HG02981 (cell line): ENCODE results near the gene SMOC2.
"Not testable (repeated sequence)": the region's sequence is repeated elsewhere in the genome, so short reads cannot be mapped to it uniquely, and the experiment has no call there.

Source experiments
- ATAC-seq: cut with Tn5 transposase; IDR thresholded peaks from one replicate; pipeline ENCODE4 v1.9.1; 2021; ENCODE audit warnings: mild to moderate bottlenecking, moderate library complexity; ENCODE audit not compliant: unreplicated experiment

The SMOC2 gene

DNA sequence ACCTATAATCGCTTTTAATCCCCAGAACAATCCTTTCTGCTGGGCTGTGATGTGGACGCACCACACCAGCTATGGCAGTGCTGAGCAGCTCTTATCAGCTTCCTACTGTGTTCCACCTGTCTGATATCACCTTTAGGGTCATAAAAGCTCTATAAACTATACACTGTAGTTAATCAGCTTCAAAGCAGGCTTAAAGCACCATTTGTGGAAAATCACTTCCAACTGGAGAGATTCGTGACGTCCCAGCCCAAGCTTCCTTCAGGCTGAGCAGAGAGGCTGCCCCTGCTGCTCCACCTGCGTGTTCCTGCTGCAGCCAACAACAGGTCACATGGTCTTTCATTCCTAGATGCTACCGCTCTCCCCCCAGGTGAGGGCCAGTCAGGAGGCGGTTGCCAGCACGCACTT lies 156.5 kb downstream of the SMOC2 start:
- ATAC-seq, result no peak

DNA sequence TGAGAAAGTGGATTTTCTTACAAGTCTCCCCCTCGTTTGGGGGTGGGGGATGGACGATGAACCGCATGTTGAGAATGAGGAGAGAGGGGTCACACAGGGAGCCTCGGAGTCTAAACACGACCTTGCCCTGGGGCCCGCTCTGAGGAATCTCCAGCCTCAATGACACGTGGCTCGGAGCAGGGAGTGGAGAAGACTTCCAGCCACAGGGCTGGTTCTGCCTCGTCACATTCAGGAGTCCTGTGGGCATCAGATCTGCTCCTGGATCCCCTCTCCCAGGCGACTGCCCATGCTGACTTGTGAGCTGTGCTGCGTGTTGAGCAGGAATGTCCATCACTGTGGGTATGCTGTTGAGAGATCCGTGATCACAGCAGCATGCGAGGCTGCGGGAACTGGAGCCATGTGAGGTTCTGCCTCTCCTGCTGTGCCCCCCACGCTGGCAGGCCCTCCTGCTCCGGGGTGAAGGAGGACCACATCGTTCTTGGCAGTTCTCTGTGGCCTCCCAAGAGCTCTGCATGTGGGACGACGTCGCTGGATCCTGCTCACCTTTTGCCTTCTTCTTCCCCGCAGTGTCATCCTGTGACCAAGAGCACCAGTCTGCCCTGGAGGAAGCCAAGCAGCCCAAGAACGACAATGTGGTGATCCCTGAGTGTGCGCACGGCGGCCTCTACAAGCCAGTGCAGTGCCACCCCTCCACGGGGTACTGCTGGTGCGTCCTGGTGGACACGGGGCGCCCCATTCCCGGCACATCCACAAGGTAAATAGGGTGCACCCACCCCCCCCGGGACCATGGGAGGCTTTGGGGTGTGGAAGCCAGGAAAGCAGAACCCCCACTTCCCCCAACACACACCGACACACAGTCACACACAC lies 157.5 kb downstream of the SMOC2 start:
- no peak for ATAC-seq

DNA sequence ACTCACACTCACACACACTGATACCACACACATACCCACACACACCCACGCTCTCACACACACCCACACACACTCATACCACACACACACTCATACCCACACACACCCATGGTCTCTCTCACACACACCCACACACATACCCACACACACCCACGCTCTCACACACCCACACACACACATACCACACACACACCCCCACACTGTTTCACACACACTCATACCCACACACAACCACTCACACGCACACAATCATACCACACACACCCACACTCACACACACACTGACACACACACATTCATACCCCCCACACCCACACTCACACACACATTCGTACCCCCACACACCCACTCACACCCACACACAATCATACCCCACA lies 158.1 kb downstream of the SMOC2 start:
- ATAC-seq, result no peak

DNA sequence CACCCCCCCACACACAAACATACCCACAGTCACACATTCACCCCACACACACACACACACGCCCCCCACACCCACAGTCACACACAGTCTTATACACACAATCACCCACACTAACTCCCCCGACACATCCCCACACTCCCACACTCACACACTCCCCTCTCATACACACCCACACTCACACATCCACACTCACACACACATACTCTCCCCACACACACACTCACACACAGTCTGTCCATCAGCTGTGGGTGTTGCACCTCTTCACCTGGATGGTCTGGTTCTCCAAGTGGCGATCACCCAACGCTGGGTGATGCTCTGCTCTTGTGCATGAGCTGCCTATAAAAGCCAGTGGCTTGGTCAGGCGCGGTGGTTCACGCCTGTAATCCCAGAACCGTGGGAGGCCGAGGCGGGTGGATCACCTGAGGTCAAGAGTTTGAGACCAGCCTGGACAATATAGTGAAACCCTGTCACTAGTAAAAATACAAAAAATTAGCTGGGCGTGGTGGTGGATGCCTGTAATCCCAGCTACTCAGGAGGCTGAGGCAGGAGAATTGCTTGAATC lies 158.9 kb downstream of the SMOC2 start:
- no peak for ATAC-seq

DNA sequence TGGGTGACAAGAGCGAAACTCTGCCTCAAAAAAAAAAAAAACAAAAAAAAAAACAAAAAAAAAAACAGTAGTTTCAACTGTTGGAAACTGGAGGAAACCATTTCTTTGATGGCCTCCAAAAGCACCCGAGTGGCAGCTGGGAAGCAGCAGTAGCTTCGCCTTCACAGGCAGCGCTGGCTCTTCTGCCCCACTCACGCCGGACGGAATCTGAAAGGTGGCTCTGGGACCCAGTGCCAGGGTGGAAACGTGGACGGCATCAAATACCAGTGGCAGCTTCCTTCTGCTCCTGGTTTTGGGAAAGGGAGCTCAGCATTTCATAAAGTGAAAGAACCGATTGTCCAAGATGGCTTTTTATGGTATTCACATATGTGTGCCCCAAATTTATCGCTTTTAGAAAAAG lies 159.4 kb downstream of the SMOC2 start:
- ATAC-seq, result no peak

DNA sequence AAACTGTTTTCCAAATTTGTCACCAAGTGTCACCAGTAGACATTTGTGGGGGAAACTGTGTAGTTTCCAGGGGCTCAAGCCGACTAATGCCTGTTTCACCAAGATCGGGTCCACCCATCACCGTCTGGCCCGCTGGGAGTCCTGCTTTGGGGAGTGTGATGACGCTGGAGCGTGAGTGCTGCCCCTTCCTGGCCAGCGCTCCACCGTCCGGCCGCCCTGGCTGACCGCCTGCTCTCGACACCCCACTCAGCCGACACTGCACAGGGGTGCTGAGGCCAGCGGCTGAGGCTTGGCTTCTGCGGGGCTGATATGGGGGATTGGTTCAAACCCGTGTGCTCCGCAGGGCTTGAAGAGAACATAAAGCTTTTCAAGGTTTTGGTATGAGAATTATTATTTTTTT lies 160.1 kb downstream of the SMOC2 start:
- no peak for ATAC-seq

DNA sequence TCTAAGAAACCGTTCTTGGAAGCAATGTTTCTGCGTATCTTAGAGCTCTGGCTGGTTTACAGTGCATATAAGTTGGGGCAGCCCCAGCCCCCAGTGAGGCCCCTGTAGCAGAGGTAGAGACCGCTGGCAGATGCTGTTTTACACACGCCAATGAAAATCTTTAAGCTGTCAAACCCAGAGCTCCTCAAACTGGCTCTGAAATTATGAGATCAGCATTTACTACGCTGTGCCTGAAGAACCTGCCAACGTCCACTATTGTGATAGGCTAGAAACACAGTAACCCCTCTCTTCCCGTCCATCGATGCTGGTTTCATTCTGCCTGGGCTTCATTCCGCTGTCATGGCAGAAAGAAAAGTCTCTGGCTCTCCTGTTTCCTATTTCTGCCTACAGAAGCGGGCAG lies 160.6 kb downstream of the SMOC2 start:
- no peak for ATAC-seq

DNA sequence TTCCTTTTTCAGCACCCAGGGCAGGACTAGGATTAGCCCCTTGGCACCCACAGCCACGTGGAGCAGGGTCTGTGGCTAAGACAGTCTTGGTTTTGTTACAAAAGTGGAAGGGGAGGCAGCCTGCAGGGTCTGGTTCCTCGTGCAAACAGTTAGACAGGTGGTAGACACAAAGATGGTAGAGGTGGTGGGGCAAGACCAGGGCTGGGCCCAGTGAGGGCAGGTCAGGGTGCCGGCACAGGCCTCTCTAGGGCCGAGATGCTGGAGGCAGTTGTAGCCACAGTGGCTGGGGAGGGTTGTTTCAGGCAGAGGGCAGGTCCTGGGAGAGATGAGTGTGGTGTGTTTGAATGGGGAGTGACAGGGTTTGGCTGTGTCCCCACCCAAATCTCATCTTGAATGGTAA lies 161.6 kb downstream of the SMOC2 start:
- no peak for ATAC-seq

DNA sequence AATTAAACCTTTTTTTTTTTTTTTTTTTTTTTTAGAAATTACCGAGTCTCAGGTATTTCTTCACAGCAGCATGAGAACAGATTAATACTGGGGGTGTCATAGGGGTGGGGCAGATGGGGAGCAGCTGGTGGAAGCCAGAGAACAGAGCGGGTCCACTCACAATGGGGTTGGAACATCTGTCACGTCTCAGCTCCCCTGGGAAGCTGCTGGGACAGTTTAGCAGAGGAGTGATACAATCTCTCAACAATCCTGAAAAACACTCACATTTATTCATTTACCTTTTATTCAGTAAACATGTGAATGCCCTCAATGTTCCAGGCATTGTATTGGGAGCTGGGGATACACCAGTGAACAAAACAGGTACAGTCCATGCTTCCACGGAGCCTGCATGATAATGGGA lies 162.2 kb downstream of the SMOC2 start:
- ATAC-seq, result no peak

DNA sequence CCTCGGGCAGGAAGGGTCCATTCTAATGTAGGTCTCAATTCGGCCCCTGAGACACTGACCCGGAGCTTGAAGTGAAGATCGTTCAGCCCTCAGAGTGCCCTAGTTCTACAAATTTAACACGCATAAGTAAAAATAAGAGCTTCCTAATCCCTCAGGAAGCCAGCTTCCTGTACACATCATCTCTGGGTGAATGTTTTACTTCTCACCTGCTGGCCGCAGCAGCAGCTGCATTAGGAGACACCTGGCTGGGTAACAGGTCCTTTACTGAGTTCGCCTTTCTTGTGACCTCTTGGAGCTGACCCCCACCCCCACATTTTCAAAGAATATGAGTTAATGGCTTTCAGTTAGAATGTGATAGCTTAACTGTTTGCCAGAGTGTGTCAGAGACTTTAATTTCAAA lies 165.0 kb downstream of the SMOC2 start:
- no peak for ATAC-seq

DNA sequence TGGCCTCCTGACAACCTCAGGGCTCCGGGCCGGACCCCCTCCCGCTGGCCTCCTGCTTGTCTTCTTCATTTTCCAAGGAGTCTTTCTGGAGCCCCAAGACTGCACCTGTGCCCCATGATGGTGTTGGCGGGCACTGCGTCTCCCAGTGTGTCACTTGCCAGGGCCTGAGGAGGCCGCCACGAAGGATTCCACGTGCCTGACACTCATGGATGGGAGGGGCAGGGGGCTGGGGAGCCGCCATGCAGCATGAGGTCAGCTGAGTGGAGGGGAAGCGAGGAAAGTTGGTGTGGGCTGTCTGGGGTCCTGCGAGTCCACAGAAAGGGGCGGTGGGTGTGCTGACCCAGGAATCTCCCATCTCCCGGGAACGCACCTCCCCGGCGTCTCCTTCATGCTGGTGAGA lies 165.7 kb downstream of the SMOC2 start:
- ATAC-seq, result no peak

DNA sequence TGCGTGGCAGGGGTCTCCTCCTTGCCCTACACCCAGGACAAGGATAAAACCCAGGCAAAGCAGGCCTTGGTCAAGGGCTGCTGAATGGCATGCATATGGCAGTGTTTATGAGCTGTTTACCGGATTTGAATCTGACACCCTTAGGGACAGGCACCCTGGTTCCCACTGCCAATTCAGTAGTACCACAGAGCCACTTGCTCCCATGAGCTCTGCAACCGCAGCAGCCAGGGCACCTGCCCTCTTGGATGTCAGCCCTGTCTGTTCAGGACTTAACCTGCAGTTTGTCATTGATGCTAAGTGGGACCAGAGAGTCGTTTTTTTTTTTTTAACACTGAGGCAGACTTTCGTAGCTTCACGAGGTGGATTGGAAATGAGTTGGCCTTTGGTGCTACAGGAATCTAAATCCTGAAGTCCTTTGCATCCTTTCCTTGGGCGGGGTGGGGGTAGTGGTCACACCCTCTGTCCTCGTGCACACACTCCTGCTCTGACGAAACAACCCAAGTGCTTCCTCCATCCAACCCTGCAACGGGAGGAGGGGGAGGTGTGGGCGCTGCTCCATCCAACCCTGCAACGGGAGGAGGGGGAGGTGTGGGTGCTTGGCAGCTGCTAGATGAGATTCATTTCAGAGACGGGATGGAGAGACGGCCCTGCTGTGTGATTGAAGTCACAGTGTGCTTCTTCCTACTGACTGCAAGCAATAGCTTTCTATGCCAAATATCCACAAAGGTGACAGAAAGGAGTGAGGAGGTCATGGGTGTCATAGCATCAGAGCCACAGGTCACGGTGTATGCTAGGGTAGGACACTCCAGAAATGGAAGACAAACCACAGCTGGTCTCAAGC lies 166.5 kb downstream of the SMOC2 start:
- no peak for ATAC-seq

DNA sequence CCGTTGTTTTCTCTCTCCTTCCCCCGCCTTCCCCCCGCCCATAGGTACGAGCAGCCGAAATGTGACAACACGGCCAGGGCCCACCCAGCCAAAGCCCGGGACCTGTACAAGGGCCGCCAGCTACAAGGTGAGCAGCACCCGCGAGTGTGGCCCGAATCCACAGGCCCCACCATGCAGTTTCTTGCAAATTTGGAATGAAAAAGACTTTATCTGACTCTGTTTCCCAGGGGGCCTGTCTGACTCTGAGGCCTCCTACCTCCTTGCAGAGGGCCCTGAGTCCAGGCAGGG lies 167.1 kb downstream of the SMOC2 start:
- no peak for ATAC-seq

DNA sequence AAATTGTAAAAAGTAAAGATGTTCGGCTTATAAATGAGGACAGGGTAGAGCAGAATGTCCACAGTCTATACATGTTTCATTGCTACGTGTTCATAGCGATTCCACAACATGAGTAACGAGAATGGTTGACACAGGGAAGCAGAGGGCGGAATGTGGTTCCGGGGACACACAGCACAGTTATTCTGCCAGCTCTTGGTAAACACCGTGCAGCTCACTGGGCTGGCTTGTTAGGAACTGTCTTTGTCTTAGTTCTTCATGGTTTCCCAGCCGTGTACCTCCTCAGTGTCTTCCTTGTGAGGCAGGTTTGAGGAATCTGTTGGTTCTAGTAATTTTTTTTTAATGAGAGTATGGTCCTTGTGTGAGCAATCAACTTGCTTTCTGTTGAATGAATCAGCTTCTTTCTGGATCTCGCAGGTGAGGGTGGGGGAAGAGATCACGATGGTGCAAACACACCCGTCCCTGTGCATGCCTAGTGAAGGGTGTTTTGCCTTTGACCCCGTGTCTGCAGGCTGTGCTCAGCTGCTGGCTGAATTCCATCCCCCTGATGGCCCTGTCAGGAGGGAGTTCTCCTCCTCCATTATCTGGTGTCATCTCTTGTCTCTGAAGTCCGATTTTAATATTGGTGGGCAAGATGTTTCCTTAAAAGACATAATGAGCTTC lies 168.2 kb downstream of the SMOC2 start:
- ATAC-seq, result no peak

DNA sequence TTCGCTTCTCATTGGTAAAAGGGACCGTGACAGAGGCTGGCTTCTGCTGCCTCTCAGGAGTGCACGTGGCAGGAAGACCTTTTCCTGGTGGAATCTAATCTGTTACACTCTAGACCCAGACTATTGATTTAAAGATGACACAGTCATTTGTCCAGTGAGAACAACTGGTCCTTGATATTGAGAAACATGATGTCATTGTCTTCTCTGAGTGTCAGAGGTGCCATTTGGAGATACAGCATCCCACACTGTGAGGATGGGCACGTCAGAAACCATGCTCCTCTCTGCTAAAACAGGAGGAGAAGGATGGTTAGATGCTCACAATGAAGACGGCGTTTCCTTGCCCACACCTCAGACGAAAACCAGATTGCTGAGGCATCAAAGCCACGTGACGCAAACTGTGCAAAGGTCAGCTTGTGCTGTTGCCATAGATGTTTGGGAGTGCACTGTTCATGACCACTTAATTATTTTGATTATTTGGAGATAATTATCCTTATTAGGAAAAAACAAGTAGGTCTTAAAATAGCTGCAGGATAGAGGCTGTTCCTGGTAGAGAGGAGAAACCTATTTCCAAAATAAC lies 169.0 kb downstream of the SMOC2 start:
- no peak for ATAC-seq

DNA sequence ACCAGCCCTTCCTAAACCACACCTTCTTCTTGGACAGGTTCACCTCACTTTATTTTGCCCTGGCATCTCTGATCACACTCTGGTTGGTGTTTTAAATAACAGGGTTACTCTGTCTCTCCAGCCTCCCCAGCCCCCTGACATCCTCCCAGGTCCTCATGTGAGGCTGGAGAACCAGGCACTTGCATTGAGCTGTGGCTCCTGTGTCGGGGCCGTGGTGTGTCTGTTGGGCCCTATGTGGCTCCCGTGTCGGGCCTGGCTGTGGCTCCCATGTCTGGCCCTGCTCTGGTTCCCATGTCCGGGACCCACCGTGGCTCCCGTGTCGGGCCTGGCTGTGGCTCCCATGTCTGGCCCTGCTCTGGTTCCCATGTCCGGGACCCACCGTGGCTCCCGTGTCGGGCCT lies 170.0 kb downstream of the SMOC2 start:
- not testable (repeated sequence) for ATAC-seq

DNA sequence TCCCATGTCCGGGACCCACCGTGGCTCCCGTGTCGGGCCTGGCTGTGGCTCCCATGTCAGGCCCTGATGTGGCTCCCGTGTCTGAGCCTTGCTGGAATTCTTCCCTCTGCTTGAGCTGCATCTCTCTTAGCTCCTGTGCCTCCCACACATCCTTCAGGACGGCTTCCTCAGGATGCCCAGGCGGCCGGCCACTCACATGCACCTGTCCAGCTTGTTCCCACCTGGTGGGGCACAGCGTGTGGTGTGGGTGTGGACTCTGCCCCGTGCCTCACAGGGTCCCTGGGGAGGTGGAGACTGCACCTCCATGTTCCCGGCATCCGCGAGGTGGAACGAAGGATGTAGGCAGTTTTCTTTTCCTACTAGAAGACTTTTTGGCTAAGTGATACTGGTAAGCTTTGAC lies 170.7 kb downstream of the SMOC2 start:
- ATAC-seq, result no peak

DNA sequence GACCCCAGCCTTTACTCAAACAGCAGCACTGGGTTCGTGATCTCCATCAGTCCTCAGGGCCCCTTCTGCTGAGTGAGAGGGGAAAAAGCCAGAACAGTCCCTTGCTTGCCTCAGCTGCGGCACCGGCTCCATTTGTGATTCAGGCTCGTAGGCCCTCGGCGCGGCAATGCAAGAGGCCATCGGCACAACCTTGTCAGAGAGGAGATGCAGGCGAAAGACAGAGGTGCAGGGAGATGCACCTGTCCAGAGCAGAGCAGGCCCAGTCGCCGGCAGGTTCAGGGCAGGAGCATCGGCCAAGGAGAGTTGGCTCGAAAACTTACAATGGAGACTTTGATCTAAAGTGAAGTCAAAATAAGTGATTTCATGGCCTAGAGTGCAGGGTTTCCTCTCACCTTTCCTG lies 171.6 kb downstream of the SMOC2 start:
- ATAC-seq, result no peak

DNA sequence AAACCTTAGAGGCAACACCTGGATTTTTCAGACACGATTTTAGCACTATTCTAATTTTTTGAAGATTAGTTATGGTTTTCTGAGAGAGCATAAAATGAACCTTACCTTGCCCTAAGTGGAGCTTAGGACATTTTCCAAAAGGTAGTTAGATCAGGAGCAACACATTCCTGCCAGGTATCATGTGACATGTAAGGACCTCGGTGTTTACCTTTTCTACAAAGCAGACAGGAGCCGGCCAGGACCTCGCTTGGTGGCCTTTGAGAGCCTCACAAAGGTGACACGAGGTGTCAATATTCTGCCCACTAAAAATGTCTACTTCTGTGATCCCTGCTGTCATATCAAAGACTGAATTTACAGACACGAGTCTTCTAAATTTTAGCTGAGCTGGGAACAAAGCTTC lies 174.9 kb downstream of the SMOC2 start:
- ATAC-seq, result no peak

DNA sequence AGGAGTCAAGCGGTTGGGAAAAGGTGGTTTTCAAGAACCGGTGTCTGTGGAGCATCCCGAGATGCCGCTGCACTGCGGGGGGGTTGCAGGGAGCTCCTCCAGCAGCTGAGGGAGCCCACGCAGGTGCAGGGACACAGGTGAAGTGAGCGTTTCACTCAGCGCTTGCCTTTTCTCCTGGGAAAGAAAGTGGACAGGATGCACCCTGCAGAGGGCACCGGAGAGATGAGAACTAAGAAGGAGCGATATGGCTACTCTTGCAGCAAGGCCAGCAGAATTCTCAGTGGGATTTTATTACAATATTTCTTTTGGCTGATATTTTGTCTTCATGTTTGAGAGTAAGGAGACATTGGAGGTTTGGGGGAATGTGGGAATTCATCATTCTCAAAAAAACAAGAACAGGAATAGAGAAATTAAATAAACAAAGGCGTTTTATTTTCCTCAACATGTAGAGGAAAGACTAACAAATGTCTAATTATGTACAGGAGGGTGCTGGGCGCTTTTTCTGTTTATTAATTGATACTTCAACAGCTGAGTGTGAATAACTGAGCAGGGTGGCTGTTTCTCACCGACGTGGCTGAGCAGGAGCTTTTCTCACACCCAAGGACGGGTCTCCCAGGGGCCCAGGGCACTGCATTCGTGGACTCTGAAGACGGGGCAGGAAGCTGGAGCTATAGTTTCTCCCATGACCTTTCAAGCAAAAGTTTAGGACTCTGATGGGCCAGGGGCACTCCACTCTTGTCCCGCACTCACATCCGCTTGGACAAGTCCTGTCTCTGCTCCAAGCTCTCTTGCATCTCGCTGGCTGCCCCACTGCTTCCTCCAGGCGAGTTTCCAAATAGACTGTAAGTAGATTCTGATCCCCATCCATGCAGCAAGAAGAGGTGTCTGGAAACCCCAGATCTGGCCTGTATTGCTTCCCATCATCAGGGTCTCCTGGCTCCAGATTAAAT lies 176.1 kb downstream of the SMOC2 start:
- no peak for ATAC-seq
